IMR-90 (cell line): ENCODE data around the gene MYO1C. TPM values are rescaled to one million over a fixed set of nuclear protein-coding genes. Genes with fewer than 3 reads are reported as not detected.

Experiments
- ATAC-seq: fragments of 200-7000 bp; cut with Tn5 transposase; 2 replicates; pipeline ENCODE4 v1.9.1; 2020; ENCODE audit warnings: low read depth, mild to moderate bottlenecking, moderate library complexity
- BruUV-seq: library from RNA; stranded (reverse); fragments of 400-500 nt; replicated peaks from 2 replicates; lab custom pipeline; 2021; lab: Mats Ljungman, UMichigan
- CTCF ChIA-PET: fragments of 300-600 bp; formaldehyde crosslinking; extraction: SDS; loops from one replicate; lab custom pipeline; 2021; ENCODE audit warnings: antibody characterized with exemption; lab: Yijun Ruan, JAX
- POLR2A ChIA-PET: fragments of 300-600 bp; sonication (Branson Sonifier 250); formaldehyde crosslinking; loops from one replicate; lab custom pipeline; 2022; ENCODE audit warnings: antibody characterized with exemption; ENCODE audit not compliant: unreplicated experiment; lab: Charles Lee
- DNase-seq: peaks from one replicate; pipeline ENCODE4 v3.0.0; 2013
- H2AFZ ChIP-seq: replicated peaks from 2 replicates; pipeline ENCODE3; 2013; ENCODE audit warnings: low read length, mild to moderate bottlenecking; ENCODE audit not compliant: poor library complexity
- H2AK5ac ChIP-seq: 2 replicates; pipeline ENCODE4 v1.6.1; 2013; ENCODE audit warnings: low read depth, low read length, inconsistent platforms
- H2AK9ac ChIP-seq: replicated peaks from 2 replicates; pipeline ENCODE3; 2013; ENCODE audit warnings: mild to moderate bottlenecking, low read depth, low read length, moderate library complexity; ENCODE audit not compliant: poor library complexity
- H2BK120ac ChIP-seq: 2 replicates; pipeline ENCODE4 v1.6.1; 2013; ENCODE audit warnings: low read depth, low read length, inconsistent platforms
- H2BK15ac ChIP-seq: 3 replicates; pipeline ENCODE4 v1.6.1; 2013; ENCODE audit warnings: low read depth, low read length, inconsistent platforms
- H2BK20ac ChIP-seq: 2 replicates; pipeline ENCODE4 v1.6.1; 2013; ENCODE audit warnings: low read depth, mild to moderate bottlenecking, inconsistent platforms, low read length, moderate library complexity
- H2BK5ac ChIP-seq: 2 replicates; pipeline ENCODE4 v1.6.1; 2013; ENCODE audit warnings: mild to moderate bottlenecking, low read depth, low read length, inconsistent platforms; ENCODE audit not compliant: poor library complexity, severe bottlenecking
- H3K14ac ChIP-seq: replicated peaks from 2 replicates; pipeline ENCODE4 v1.6.1; 2013; ENCODE audit warnings: low read depth, low read length, inconsistent platforms
- H3K18ac ChIP-seq: 2 replicates; pipeline ENCODE4 v1.6.1; 2013; ENCODE audit warnings: low read depth, low read length, control low read depth
- H3K23ac ChIP-seq: 2 replicates; pipeline ENCODE4 v1.6.1; 2013; ENCODE audit warnings: low read depth, low read length, inconsistent platforms
- H3K27ac ChIP-seq: 2 replicates; pipeline ENCODE4 v1.5.1; 2013; ENCODE audit warnings: mild to moderate bottlenecking, control low read depth, low read length; ENCODE audit not compliant: insufficient read depth
- H3K27me3 ChIP-seq: 2 replicates; pipeline ENCODE4 v1.6.1; 2013; ENCODE audit warnings: low read length; ENCODE audit not compliant: control insufficient read depth, insufficient read depth
- H3K36me3 ChIP-seq: 2 replicates; pipeline ENCODE4 v1.6.1; 2013; ENCODE audit warnings: low read length, mixed read lengths; ENCODE audit not compliant: control insufficient read depth, insufficient read depth
- H3K4ac ChIP-seq: 2 replicates; pipeline ENCODE4 v1.6.1; 2013; ENCODE audit warnings: low read depth, low read length, inconsistent platforms
- H3K4me1 ChIP-seq: 2 replicates; pipeline ENCODE4 v1.6.1; 2013; ENCODE audit warnings: low read length, mixed read lengths; ENCODE audit not compliant: control insufficient read depth, insufficient read depth
- H3K4me2 ChIP-seq: 2 replicates; pipeline ENCODE4 v1.6.1; 2013; ENCODE audit warnings: low read depth, mild to moderate bottlenecking, control low read depth, low read length, moderate library complexity
- H3K4me3 ChIP-seq: 2 replicates; pipeline ENCODE4 v1.5.1; 2013; ENCODE audit warnings: low read depth, mild to moderate bottlenecking, control low read depth, low read length, moderate library complexity; ENCODE audit not compliant: insufficient read depth
- H3K56ac ChIP-seq: 2 replicates; pipeline ENCODE4 v1.6.1; 2013; ENCODE audit warnings: low read length, inconsistent platforms; ENCODE audit not compliant: insufficient read depth; ENCODE audit errors: extremely low read depth
- H3K79me1 ChIP-seq, 2 experiments: 2 replicates each; pipeline ENCODE4 v1.6.1; 2013; ENCODE audit warnings: low read length in 2 of 2, inconsistent platforms in 1 of 2, low read depth in 1 of 2
- H3K9ac ChIP-seq: 2 replicates; pipeline ENCODE4 v1.6.1; 2013; ENCODE audit warnings: low read depth, low read length, control low read depth
- H3K9me1 ChIP-seq: 2 replicates; pipeline ENCODE4 v1.6.1; 2013; ENCODE audit warnings: low read length, inconsistent platforms; ENCODE audit not compliant: insufficient read depth
- H3K9me3 ChIP-seq: 2 replicates; pipeline ENCODE4 v1.6.1; 2013; ENCODE audit warnings: low read length; ENCODE audit not compliant: control insufficient read depth, insufficient read depth
- H4K20me1 ChIP-seq: 2 replicates; pipeline ENCODE4 v1.6.1; 2013; ENCODE audit warnings: low read length, inconsistent platforms; ENCODE audit not compliant: insufficient read depth
- H4K5ac ChIP-seq: 2 replicates; pipeline ENCODE4 v1.6.1; 2013; ENCODE audit warnings: mild to moderate bottlenecking, low read depth, low read length, control low read depth
- H4K8ac ChIP-seq, 2 experiments: 2 replicates each; pipeline ENCODE4 v1.6.1; 2013; ENCODE audit warnings: low read depth in 2 of 2, low read length in 2 of 2, control low read depth in 1 of 2, inconsistent platforms in 1 of 2
- H4K91ac ChIP-seq: 2 replicates; pipeline ENCODE4 v1.6.1; 2013; ENCODE audit warnings: low read depth, low read length, inconsistent platforms; ENCODE audit not compliant: insufficient read depth
- CEBPB ChIP-seq: IDR thresholded peaks from 2 replicates; pipeline ENCODE4 v1.6.1; 2012; ENCODE audit warnings: low read depth, low read length, improper control_type of control experiment
- CHD1 ChIP-seq: IDR thresholded peaks from 2 replicates; pipeline ENCODE4 v1.6.1; 2012; ENCODE audit warnings: low read depth, low read length, improper control_type of control experiment
- CTCF ChIP-seq: conservative IDR thresholded peaks from 2 replicates; pipeline ENCODE4 v1.5.1; 2012; ENCODE audit warnings: mild to moderate bottlenecking, low read depth, low read length, improper control_type of control experiment
- ELK1 ChIP-seq: fragments of 150-350 bp; IDR thresholded peaks from 2 replicates; pipeline ENCODE4 v1.6.1; 2016; ENCODE audit warnings: low read depth, mild to moderate bottlenecking, low read length, moderate library complexity, borderline replicate concordance
- FOS ChIP-seq: fragments of 150-350 bp; IDR thresholded peaks from 2 replicates; pipeline ENCODE4 v1.6.1; 2016; ENCODE audit warnings: low read depth, low read length
- MAFK ChIP-seq: IDR thresholded peaks from 2 replicates; pipeline ENCODE4 v1.6.1; 2012; ENCODE audit warnings: low read depth, low read length, improper control_type of control experiment
- MAZ ChIP-seq: IDR thresholded peaks from 2 replicates; pipeline ENCODE4 v1.6.1; 2012; ENCODE audit warnings: low read depth, mild to moderate bottlenecking, low read length, improper control_type of control experiment, moderate library complexity, borderline replicate concordance
- MXI1 ChIP-seq: IDR thresholded peaks from 2 replicates; pipeline ENCODE4 v1.6.1; 2012; ENCODE audit warnings: low read depth, mild to moderate bottlenecking, low read length, moderate library complexity, borderline replicate concordance
- NFE2L2 ChIP-seq: fragments of 150-350 bp; IDR thresholded peaks from 2 replicates; pipeline ENCODE4 v1.6.1; 2016; ENCODE audit warnings: low read depth, mild to moderate bottlenecking, low read length
- RAD21 ChIP-seq: IDR thresholded peaks from 2 replicates; pipeline ENCODE4 v1.6.1; 2012; ENCODE audit warnings: low read length, improper control_type of control experiment
- RCOR1 ChIP-seq: IDR thresholded peaks from 2 replicates; pipeline ENCODE4 v1.6.1; 2012; ENCODE audit warnings: mild to moderate bottlenecking, low read length, improper control_type of control experiment; ENCODE audit not compliant: insufficient replicate concordance
- SMC3 ChIP-seq: fragments of 150-350 bp; IDR thresholded peaks from 2 replicates; pipeline ENCODE4 v1.6.1; 2016; ENCODE audit warnings: low read depth, mild to moderate bottlenecking, antibody characterized with exemption, low read length, moderate library complexity
- USF2 ChIP-seq: fragments of 150-350 bp; IDR thresholded peaks from 2 replicates; pipeline ENCODE4 v1.6.1; 2017; ENCODE audit warnings: mild to moderate bottlenecking, antibody characterized with exemption, low read length, low read depth
- WGBS, 2 experiments: methylation state at CpG; one replicate each; pipeline versions ENCODE4 v1.1.5 to v1.1.7; 2013; ENCODE audit warnings: missing lambda C conversion rate in 2 of 2; ENCODE audit not compliant: insufficient read length in 1 of 2; ENCODE audit errors: extremely low coverage in 2 of 2; 5-methylcytosine and 5-hydroxymethylcytosine counted together
- dilution Hi-C: fragments of 300-500 bp; cut with HindIII; formaldehyde crosslinking; loops from one replicate; pipeline ENCODE4 v1.14.3; 2018; ENCODE audit warnings: low sequenced_read_pairs; ENCODE audit not compliant: unreplicated experiment
- in situ Hi-C: fragments of 300-500 bp; cut with MboI; formaldehyde crosslinking; loops from 3 replicates; pipeline ENCODE4 v1.14.3; 2019; ENCODE audit warnings: low sequenced_read_pairs, inconsistent platforms, mixed read lengths
- intact Hi-C: fragments of 100-400 bp; cut with micrococcal nuclease; formaldehyde crosslinking; loops from 2 replicates; pipeline ENCODE4 v1.10.0; 2022
- polyA plus RNA-seq, 3 experiments: library from polyadenylated mRNA; depleted of rRNA; stranded (reverse); fragments of >200 nt; gene quantifications; 2 replicates each; pipeline ENCODE4 v1.2.3, GENCODE V29; 2012; ENCODE audit warnings: low replicate concordance in 1 of 3
- total RNA-seq: library from RNA; depleted of rRNA; stranded (reverse); fragments of >200 nt; gene quantifications from 2 replicates; pipeline ENCODE4 v1.2.3, GENCODE V29; 2012

Gene MYO1C
- total and polyA plus RNA-seq, 2 of the 4 experiments (the other 2 are of a cell fraction) = 162 to 196 TPM

DNA sequence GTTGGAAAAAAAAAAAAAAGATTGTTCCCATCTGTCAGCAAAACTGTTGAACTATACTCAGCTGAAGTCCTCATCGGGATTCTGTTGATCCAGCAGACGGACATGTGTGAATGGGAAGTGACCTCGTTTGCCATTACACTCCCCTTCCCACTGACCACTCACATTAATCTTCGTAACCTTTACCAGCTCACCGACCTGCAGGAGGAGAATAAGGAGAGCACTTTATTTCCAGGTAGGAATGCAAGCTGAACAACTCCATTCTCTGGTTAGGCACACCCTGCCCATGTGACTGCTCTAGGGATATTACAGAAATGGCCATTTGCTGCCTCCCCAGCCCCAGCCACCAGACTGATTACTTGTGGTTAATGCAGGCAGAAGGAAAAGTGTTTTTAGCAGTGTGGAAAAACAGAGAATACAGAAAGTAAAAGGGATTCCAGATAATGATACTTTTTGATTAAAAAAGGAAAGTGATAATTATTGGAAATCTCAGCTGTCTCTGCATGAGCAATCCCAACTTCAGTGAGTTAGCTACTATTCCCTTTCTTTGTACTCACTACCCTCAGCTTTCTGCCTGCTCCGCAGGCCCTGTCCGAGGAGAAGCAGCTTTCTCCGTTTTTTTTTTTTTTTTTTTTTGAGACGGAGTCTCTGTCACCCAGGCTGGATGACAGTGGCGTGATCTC lies 68.9 kb downstream of the MYO1C start:
- H3K4me1 ChIP-seq = peaks cover 15% of the 10 kb centered on the region
- H4K8ac ChIP-seq = no peak overlapping the region
- peak overlapping the region; percentile 10 for H2AK9ac ChIP-seq
- peak overlapping the region; percentile 58 for H2BK5ac ChIP-seq
- H3K18ac ChIP-seq = 0 out of 2 replicates have a peak overlapping the region, but pooled peaks have one; percentile 29
- H2BK20ac ChIP-seq = no peak overlapping the region
- in situ Hi-C loops (no loop called here), dilution Hi-C loops (no loop called here), intact Hi-C loops (no loop called here)
- H3K14ac ChIP-seq = peak overlapping the region; percentile 58
- no peaks in the 10 kb centered on the region for H3K9me3 ChIP-seq
- H2BK15ac ChIP-seq = 0 out of 3 replicates have a peak overlapping the region, but pooled peaks have one; percentile 16
- peak overlapping the region; percentile 56 for H3K4me2 ChIP-seq
- peaks cover 24% of the 10 kb centered on the region for H3K9me1 ChIP-seq
- ATAC-seq (no peak), DNase-seq (no peak)
- TF ChIP-seq CEBPB (no peak), ELK1 (no peak), MXI1 (no peak), MAZ (no peak), RAD21 (no peak), NFE2L2 (no peak), CTCF (no peak), CHD1 (no peak), RCOR1 (no peak), SMC3 (no peak), USF2 (no peak), MAFK (no peak), FOS (no peak)
- peaks cover 58% of the 10 kb centered on the region for H4K20me1 ChIP-seq
- peak overlapping the region; percentile 48 for H3K23ac ChIP-seq
- no peak overlapping the region for H3K4me3 ChIP-seq
- H4K91ac ChIP-seq = peak overlapping the region; percentile 29; the same call in 1 of the 2 replicates
- peaks cover 21% of the 10 kb centered on the region for H3K36me3 ChIP-seq
- H3K27me3 ChIP-seq = no peaks in the 10 kb centered on the region
- no peak overlapping the region for H3K56ac ChIP-seq
- POLR2A ChIA-PET = interaction anchor here (0.6 kb wide), 1 partner anchor 14 kb away, joined by 4 read pairs; no protein-coding TSS in a partner anchor
- peak overlapping the region; percentile 20; the same call in 1 of the 2 replicates for H3K9ac ChIP-seq
- H3K27ac ChIP-seq = peak overlapping the region; percentile 26; the same call in 1 of the 2 replicates
- CTCF ChIA-PET = interaction anchor here (0.6 to 1.4 kb wide), 2 partner anchors 56 to 62 kb away, joined by 3 read pairs; no protein-coding TSS in a partner anchor
- H4K5ac ChIP-seq = no peak overlapping the region
- 0 out of 2 replicates have a peak overlapping the region, but pooled peaks have one; percentile 5 for H2BK120ac ChIP-seq
- BruUV-seq = no TSS peak
- H3K4ac ChIP-seq = peak overlapping the region; percentile 56
- H2AFZ ChIP-seq = peak overlapping the region; percentile 17
- H3K79me1 ChIP-seq = peaks cover 17 to 59% of the 10 kb centered on the region in 2 experiments
- 94% methylated on average over 3 of the region's 10 CpGs; no CpG with 5 or more reads in 1 of the 2 experiments for WGBS, 2 experiments
- peak overlapping the region; percentile 76 for H2AK5ac ChIP-seq
